K562 (cell line): Measurements from ENCODE around the gene GLIS1. TPM values are rescaled to one million over a fixed set of nuclear protein-coding genes. Genes with fewer than 3 reads are reported as not detected.

Experiments
- ATAC-seq: fragments of 200-7000 bp; cut with Tn5 transposase; 3 replicates; pipeline ENCODE4 v1.9.1; 2020; ENCODE audit warnings: moderate library complexity
- BruUV-seq: library from RNA; stranded (reverse); fragments of 400-500 nt; replicated peaks from 2 replicates; lab custom pipeline; 2021; lab: Mats Ljungman, UMichigan
- CTCF ChIA-PET: fragments of 300-600 bp; formaldehyde crosslinking; extraction: SDS; loops from one replicate; lab custom pipeline; 2021; ENCODE audit warnings: low intra/inter-chr PET ratio; lab: Yijun Ruan, JAX
- POLR2A ChIA-PET: fragments of 300-600, 350-650 bp; sonication (Branson Sonifier 250); formaldehyde crosslinking; extraction: SDS; loops from one replicate; lab custom pipeline; 2021; ENCODE audit warnings: antibody characterized with exemption, inconsistent platforms; lab: Yijun Ruan, JAX
- DNase-seq, 4 experiments: peaks; one replicate each; pipeline versions ENCODE4 v3.0.0 to v3.0.0-alpha.2; 2011 to 2018; ENCODE audit warnings: low spot score in 3 of 4, mixed read lengths in 3 of 4; ENCODE audit errors: extremely low read depth in 1 of 4
- FAIRE-seq: peaks from 2 replicates; lab custom pipeline; 2011; peaks lifted over from hg19 to GRCh38; lab: Jason Lieb, UNC
- H2AFZ ChIP-seq: 2 replicates; pipeline ENCODE4 v1.6.0; 2011; ENCODE audit warnings: low read depth, low read length, control low read depth, inconsistent platforms
- H3K27ac ChIP-seq: fragments of 200-600 bp; 3 replicates; pipeline ENCODE4 v1.8.0; 2011; ENCODE audit warnings: low read depth, mild to moderate bottlenecking, control low read depth, inconsistent platforms, low read length, moderate library complexity, mixed read lengths; ENCODE audit errors: extremely low read depth
- H3K27me3 ChIP-seq, 2 experiments: fragments of 300-600 bp in 1 of 2; 2 replicates in 1 of 2; 3 replicates in 1 of 2; pipeline versions ENCODE4 v1.6.0 to v1.8.0; 2011; ENCODE audit warnings: inconsistent platforms in 2 of 2, low read length in 2 of 2, mild to moderate bottlenecking in 1 of 2, mixed read lengths in 1 of 2, moderate library complexity in 1 of 2; ENCODE audit not compliant: control insufficient read depth in 2 of 2, insufficient read depth in 2 of 2
- H3K36me3 ChIP-seq: fragments of 300-600 bp; 3 replicates; pipeline ENCODE4 v1.8.0; 2011; ENCODE audit warnings: mild to moderate bottlenecking, low read length, inconsistent platforms; ENCODE audit not compliant: control insufficient read depth, insufficient read depth
- H3K4me1 ChIP-seq, 2 experiments: fragments of 200-600 bp in 1 of 2; replicated peaks in 1 of 2; 2 replicates in 1 of 2; 3 replicates in 1 of 2; pipeline versions ENCODE4 v1.5.1 to v1.8.0; 2011; ENCODE audit warnings: inconsistent platforms in 2 of 2, low read length in 2 of 2, mild to moderate bottlenecking in 1 of 2, mixed read lengths in 1 of 2, moderate library complexity in 1 of 2; ENCODE audit not compliant: control insufficient read depth in 2 of 2, insufficient read depth in 2 of 2
- H3K4me2 ChIP-seq: 2 replicates; pipeline ENCODE4 v1.6.1; 2011; ENCODE audit warnings: low read length, control low read depth, inconsistent platforms, mixed read lengths; ENCODE audit not compliant: insufficient read depth
- H3K4me3 ChIP-seq: fragments of 200-600 bp; sonication (generic), shearing (Covaris generic); 2 replicates; pipeline ENCODE4 v1.5.1; 2016; ENCODE audit warnings: control low read depth, inconsistent platforms
- H3K79me2 ChIP-seq: fragments of 200-600 bp; 3 replicates; pipeline ENCODE4 v1.8.0; 2011; ENCODE audit warnings: low read length, inconsistent platforms; ENCODE audit not compliant: control insufficient read depth, insufficient read depth
- H3K9ac ChIP-seq, 2 experiments: 2 replicates each; pipeline versions ENCODE4 v1.6.0 to v1.6.1; 2011; ENCODE audit warnings: low read depth in 2 of 2, low read length in 2 of 2, control low read depth in 1 of 2, inconsistent platforms in 1 of 2, mild to moderate bottlenecking in 1 of 2, mixed read lengths in 1 of 2; ENCODE audit not compliant: insufficient read depth in 1 of 2
- H3K9me1 ChIP-seq: one replicate; pipeline ENCODE4 v1.6.0; 2011; ENCODE audit warnings: inconsistent platforms, mild to moderate bottlenecking, low read length, moderate library complexity; ENCODE audit not compliant: control insufficient read depth, insufficient read depth
- H3K9me3 ChIP-seq: replicated peaks from 2 replicates; pipeline ENCODE4 v1.5.1; 2011; ENCODE audit warnings: low read depth, low read length, inconsistent platforms; ENCODE audit not compliant: control insufficient read depth, insufficient read depth
- H4K20me1 ChIP-seq: replicated peaks from 2 replicates; pipeline ENCODE4 v1.6.1; 2011; ENCODE audit warnings: low read length, inconsistent platforms, mixed read lengths; ENCODE audit not compliant: control insufficient read depth, insufficient read depth
- CHD2 ChIP-seq: IDR thresholded peaks from 2 replicates; pipeline ENCODE4 v1.6.1; 2011; ENCODE audit warnings: low read depth, low read length
- MNT ChIP-seq, 2 experiments: fragments of 450-650 bp; conservative IDR thresholded peaks; 2 replicates each; pipeline ENCODE4 v1.6.1; 2017; ENCODE audit warnings: mild to moderate bottlenecking in 2 of 2, moderate library complexity in 2 of 2
- TSC22D4 ChIP-seq: fragments of 450-650 bp; IDR thresholded peaks from 2 replicates; pipeline ENCODE4 v1.6.1; 2016; ENCODE audit warnings: missing genetic modification characterization, missing biosample characterization, control low read depth
- ZBTB40 ChIP-seq, 2 experiments: fragments of 450-650 bp in 1 of 2; sonication (generic) in 1 of 2; formaldehyde crosslinking in 1 of 2; IDR thresholded peaks; 2 replicates each; pipeline versions ENCODE4 v1.7.1 to v1.9.0; 2016 to 2022; ENCODE audit warnings: inconsistent platforms in 1 of 2, mild to moderate bottlenecking in 1 of 2, missing genetic modification reagents in 1 of 2
- ZNF354B ChIP-seq: fragments of 250-450 bp; sonication (Bioruptor Pico); IDR thresholded peaks from 2 replicates; pipeline ENCODE4 v1.4.0; 2020
- WGBS: fragments of 100-300 bp; shearing (Covaris generic); methylation state at CpG from one replicate; pipeline ENCODE4 v1.1.6; 2016; ENCODE audit warnings: low coverage, mixed read lengths; ENCODE audit not compliant: insufficient coverage; ENCODE audit errors: missing lambda C conversion rate; 5-methylcytosine and 5-hydroxymethylcytosine counted together
- in situ Hi-C: fragments of 300-500 bp; cut with MboI; formaldehyde crosslinking; loops from 4 replicates; pipeline ENCODE4 v1.15.0; 2018; ENCODE audit warnings: inconsistent platforms, mixed read lengths
- intact Hi-C: fragments of 100-400 bp; cut with micrococcal nuclease; formaldehyde crosslinking; loops from 2 replicates; pipeline ENCODE4 v1.14.2; 2022
- polyA plus RNA-seq, 8 experiments: library from polyadenylated mRNA; depleted of rRNA in 4 of 8; stranded (reverse) in 5 of 8; unstranded in 3 of 8; fragments of >200 nt; fragmentation: Nextera tagmentation in 2 of 8; fragmentation: Illumina TruSeq in 1 of 8; extraction: Ambion mirVana in 2 of 8; extraction: Trizol in 1 of 8; gene quantifications; 2 replicates each; pipeline versions ENCODE4 v1.2.1 to v1.2.3, GENCODE V29; 2011 to 2014; ENCODE audit warnings: inconsistent platforms in 1 of 8, missing spikeins in 1 of 8
- total RNA-seq, 7 experiments: library from RNA; depleted of rRNA in 6 of 7; stranded (reverse); fragments of >200 nt in 6 of 7; fragmentation: Illumina TruSeq in 2 of 7; extraction: Trizol in 2 of 7; gene quantifications; 2 replicates each; pipeline versions ENCODE4 v1.2.1 to v1.2.3, GENCODE V29; 2011 to 2021; ENCODE audit warnings: low replicate concordance in 1 of 7
- TF ChIP-seq, protein P1 (sequence below): fragments of 450-650 bp; IDR thresholded peaks from 2 replicates; pipeline ENCODE4 v1.6.1; 2017; ENCODE audit warnings: antibody characterized with exemption

The GLIS1 gene
- total and polyA plus RNA-seq, 9 of the 15 experiments (the other 6 are each of a cell fraction or from before 2014, with no cell fraction given) = not detected

DNA sequence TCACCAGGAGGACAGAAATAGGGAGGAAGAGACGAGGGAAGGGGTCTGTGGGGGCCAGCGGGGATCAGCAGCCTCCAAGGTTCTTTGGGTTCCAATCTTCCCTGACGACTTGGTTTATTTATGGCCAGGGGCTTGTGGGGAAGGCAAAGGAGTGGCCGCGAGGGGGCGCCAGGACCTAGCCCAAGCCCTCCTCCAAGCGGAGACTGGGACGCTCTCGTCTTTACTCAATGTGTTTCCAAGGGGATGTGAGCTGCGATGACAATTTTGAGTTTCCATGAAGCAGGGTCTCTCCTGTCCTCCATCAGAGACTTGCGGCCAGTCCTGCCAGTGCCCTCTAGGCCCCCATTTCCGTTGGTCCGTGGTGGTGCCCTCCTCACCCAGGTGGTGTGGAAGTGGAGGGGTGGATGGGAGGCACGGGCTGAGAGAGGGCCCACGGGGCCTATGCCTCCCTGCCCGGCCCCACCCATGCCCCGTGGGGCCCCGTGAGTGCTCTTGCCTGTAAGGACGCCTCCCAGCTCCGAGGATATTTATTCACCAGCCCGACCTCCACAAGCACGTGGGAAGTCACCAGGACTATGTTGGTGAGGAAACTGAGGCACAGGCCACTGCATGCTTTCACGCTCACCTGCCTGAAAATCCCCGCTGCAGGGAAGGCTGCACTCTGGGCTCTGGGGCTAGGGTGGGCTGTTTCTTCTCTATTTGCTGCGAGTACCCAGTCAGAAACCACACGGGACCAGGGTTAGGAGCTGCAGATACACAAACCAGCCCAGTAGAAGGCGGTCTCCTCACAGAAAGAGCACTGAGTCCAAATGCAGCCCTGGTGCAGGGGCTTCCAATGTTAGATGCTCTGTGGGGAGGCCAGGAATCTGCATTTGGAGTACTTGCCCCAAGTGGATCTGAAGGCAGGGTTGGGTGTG is 253.2 kb downstream of the GLIS1 start:
- ChIA-PET POLR2A (interaction anchor here (0.9 kb wide), 1 partner anchor 18 kb away, joined by 3 read pairs; no protein-coding TSS in a partner anchor), CTCF (interaction anchor here (0.6 to 1.5 kb wide), 5 partner anchors 108 to 269 kb away, joined by 3 to 12 read pairs (median 4); no protein-coding TSS in a partner anchor)
- H3K79me2 ChIP-seq = no peaks in the 10 kb centered on the region
- no peak overlapping the region for H3K27ac ChIP-seq
- H3K4me2 ChIP-seq = no peak overlapping the region
- peaks cover 0 to 4% of the 10 kb centered on the region in 2 experiments; a peak in 1 of 5 replicates for H3K4me1 ChIP-seq
- no peaks in the 10 kb centered on the region for H3K9me3 ChIP-seq
- intact Hi-C loops = loop anchor here (1.0 to 10.0 kb wide), 4 partner anchors 109 to 459 kb away; partner anchors contain the start of genes IFT25 and LRRC42
- H3K9me1 ChIP-seq = no peaks in the 10 kb centered on the region
- H3K36me3 ChIP-seq = no peaks in the 10 kb centered on the region
- peaks cover 40 to 86% of the 10 kb centered on the region in 2 experiments; a peak in 4 of 5 replicates for H3K27me3 ChIP-seq
- BruUV-seq = no TSS peak
- peak; percentile 85 to 87 (median 86) for DNase-seq
- no peak overlapping the region for H3K9ac ChIP-seq
- H3K4me3 ChIP-seq = no peak overlapping the region
- no peak overlapping the region for H2AFZ ChIP-seq
- WGBS = 3% methylated on average over 26 of the region's 27 CpGs
- peak; percentile 96 for FAIRE-seq
- in situ Hi-C loops = loop anchor here (5.0 kb wide), 1 partner anchor 267 kb away; no protein-coding TSS in a partner anchor
- peak; percentile 98 for ATAC-seq
- H4K20me1 ChIP-seq = peaks cover 9% of the 10 kb centered on the region
- TF ChIP-seq TSC22D4 (tag) (no peak), MNT (conservative IDR thresholded peaks at IDR 0.05) (no peak), ZNF354B (no peak), ZBTB40 (IDR thresholded peaks at IDR 0.05) (no peak), ZBTB40 (CRISPR knock-in tag; IDR thresholded peaks at IDR 0.05) (no peak), CHD2 (no peak)
- TF ChIP-seq, protein P1, sequence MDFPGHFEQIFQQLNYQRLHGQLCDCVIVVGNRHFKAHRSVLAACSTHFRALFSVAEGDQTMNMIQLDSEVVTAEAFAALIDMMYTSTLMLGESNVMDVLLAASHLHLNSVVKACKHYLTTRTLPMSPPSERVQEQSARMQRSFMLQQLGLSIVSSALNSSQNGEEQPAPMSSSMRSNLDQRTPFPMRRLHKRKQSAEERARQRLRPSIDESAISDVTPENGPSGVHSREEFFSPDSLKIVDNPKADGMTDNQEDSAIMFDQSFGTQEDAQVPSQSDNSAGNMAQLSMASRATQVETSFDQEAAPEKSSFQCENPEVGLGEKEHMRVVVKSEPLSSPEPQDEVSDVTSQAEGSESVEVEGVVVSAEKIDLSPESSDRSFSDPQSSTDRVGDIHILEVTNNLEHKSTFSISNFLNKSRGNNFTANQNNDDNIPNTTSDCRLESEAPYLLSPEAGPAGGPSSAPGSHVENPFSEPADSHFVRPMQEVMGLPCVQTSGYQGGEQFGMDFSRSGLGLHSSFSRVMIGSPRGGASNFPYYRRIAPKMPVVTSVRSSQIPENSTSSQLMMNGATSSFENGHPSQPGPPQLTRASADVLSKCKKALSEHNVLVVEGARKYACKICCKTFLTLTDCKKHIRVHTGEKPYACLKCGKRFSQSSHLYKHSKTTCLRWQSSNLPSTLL = no peak
